Activated naive CD8-positive, alpha-beta T cell treated with anti-CD3 and anti-CD28 coated beads, Interleukin-2, amount 10 ng/mL, durations not matched to agents 7 days and 5 days (primary cell): ENCODE measurements around the gene ISCU. TPM values are rescaled to one million over a fixed set of nuclear protein-coding genes. Genes with fewer than 3 reads are reported as not detected.
A peak's percentile ranks its signal among the peaks of the same experiment; 100 is the strongest.

Source experiments
- ATAC-seq: fragments of 150-1000 bp; cut with Tn5 transposase; one replicate; pipeline ENCODE4 v1.10.0; 2021; ENCODE audit warnings: low read depth, moderate library complexity
- POLR2A ChIA-PET: fragments of 350-600 bp; sonication (Branson Sonifier 250); formaldehyde crosslinking; loops from one replicate; lab custom pipeline; 2021; ENCODE audit warnings: antibody characterized with exemption; lab: Charles Lee
- DNase-seq: peaks from one replicate; pipeline ENCODE4 v3.0.0; 2021
- H3K27ac Mint-ChIP-seq: one replicate; pipeline ENCODE4 v1.8.0; 2022; ENCODE audit warnings: mild to moderate bottlenecking, mixed read lengths
- H3K27me3 Mint-ChIP-seq: one replicate; pipeline ENCODE4 v1.8.0; 2022; ENCODE audit warnings: mild to moderate bottlenecking, moderate library complexity, mixed read lengths
- H3K36me3 Mint-ChIP-seq: one replicate; pipeline ENCODE4 v1.8.0; 2021; ENCODE audit warnings: mild to moderate bottlenecking, mixed read lengths
- H3K4me1 Mint-ChIP-seq: one replicate; pipeline ENCODE4 v1.8.0; 2021; ENCODE audit warnings: mixed read lengths
- H3K4me3 Mint-ChIP-seq: one replicate; pipeline ENCODE4 v1.8.0; 2022; ENCODE audit warnings: mild to moderate bottlenecking, moderate library complexity, mixed read lengths
- H3K9me3 Mint-ChIP-seq: one replicate; pipeline ENCODE4 v1.8.0; 2021; ENCODE audit warnings: mixed read lengths
- total RNA-seq, 2 experiments: library from RNA; stranded (reverse); gene quantifications; one replicate each; pipeline ENCODE4 v1.2.3, GENCODE V29; 2021

ISCU gene
- total RNA-seq, 2 experiments from 2014 or later: 86.8 to 89.6 TPM

- Mint-ChIP-seq H3K4me1 (peaks cover 46% of the 10 kb centered on the region), H3K4me3 (peak overlapping the region; percentile 94), H3K27ac (peak overlapping the region; percentile 15), H3K36me3 (peaks cover 8% of the 10 kb centered on the region), H3K27me3 (no peaks in the 10 kb centered on the region), H3K9me3 (no peaks in the 10 kb centered on the region)
- no peak for DNase-seq
- no peak for ATAC-seq
- POLR2A ChIA-PET: interaction anchor here (1.0 to 6.6 kb wide), 2 partner anchors 9 to 73 kb away, joined by 3 to 146 read pairs; partner anchors contain the start of gene SELPLG
Measured at GRCh38 chr12:108559007-108559655, 3.3 kb upstream of the ISCU start.

GRCh38 chr12:108559748-108560147 is 2.6 kb upstream of the ISCU start:
- H3K36me3 Mint-ChIP-seq: peaks cover 11% of the 10 kb centered on the region
- no peaks in the 10 kb centered on the region for H3K9me3 Mint-ChIP-seq
- peaks cover 47% of the 10 kb centered on the region for H3K4me1 Mint-ChIP-seq
- peak overlapping the region; percentile 94 for H3K4me3 Mint-ChIP-seq
- no peaks in the 10 kb centered on the region for H3K27me3 Mint-ChIP-seq
- POLR2A ChIA-PET: interaction anchor here (6.6 to 12.2 kb wide), 2 partner anchors 60 to 72 kb away, joined by 135 to 146 read pairs; partner anchors contain the start of gene SELPLG
- peak overlapping the region; percentile 98 for H3K27ac Mint-ChIP-seq
- no peak for ATAC-seq
- DNase-seq: no peak

GRCh38 chr12:108560321-108560721 is 2.1 kb upstream of the ISCU start:
- peaks cover 13% of the 10 kb centered on the region for H3K36me3 Mint-ChIP-seq

GRCh38 chr12:108560752-108561719 is 1.4 kb upstream of the ISCU start, which contains the start of gene SART3:
TSS of gene SART3 (minus strand) at chr12:108561173. CDS start at chr12:108561154, 19 bp downstream.
- Mint-ChIP-seq H3K27ac (peak within 1 kb of the TSS; percentile 98), H3K4me1 (peaks cover 46% of the 10 kb centered on the region), H3K27me3 (no peaks in the 10 kb centered on the region), H3K4me3 (peak within 1 kb of the TSS; percentile 94), H3K36me3 (peaks cover 14% of the 10 kb centered on the region), H3K9me3 (no peaks in the 10 kb centered on the region)
- peak; percentile 86 for DNase-seq
- POLR2A ChIA-PET: interaction anchor here (0.9 to 12.2 kb wide), 8 partner anchors 9 to 532 kb away, joined by 3 to 146 read pairs (median 4); partner anchors contain the start of genes ALKBH2, SELPLG and SSH1
- ATAC-seq: peak; percentile 35

More at GRCh38 chr12:108560321-108560721, 2.1 kb upstream of the ISCU start:
- Mint-ChIP-seq H3K4me3 (peak overlapping the region; percentile 94), H3K27me3 (no peaks in the 10 kb centered on the region), H3K9me3 (no peaks in the 10 kb centered on the region), H3K27ac (peak overlapping the region; percentile 98), H3K4me1 (peaks cover 45% of the 10 kb centered on the region)
- no peak for DNase-seq
- POLR2A ChIA-PET: interaction anchor here (1.0 to 12.2 kb wide), 4 partner anchors 59 to 533 kb away, joined by 3 to 146 read pairs (median 70); partner anchors contain the start of genes ALKBH2 and SELPLG
- no peak for ATAC-seq

GRCh38 chr12:108561852-108562347 is 496 bp upstream of the ISCU start:
- ATAC-seq: no peak
- Mint-ChIP-seq H3K27ac (peak overlapping the region; percentile 98), H3K4me3 (peak overlapping the region; percentile 94), H3K27me3 (no peaks in the 10 kb centered on the region), H3K36me3 (peaks cover 14% of the 10 kb centered on the region), H3K4me1 (peaks cover 41% of the 10 kb centered on the region), H3K9me3 (no peaks in the 10 kb centered on the region)
- POLR2A ChIA-PET: interaction anchor here (0.7 to 12.2 kb wide), 8 partner anchors 8 to 295 kb away, joined by 3 to 146 read pairs (median 5); partner anchors contain the start of genes FICD, SELPLG and SSH1
- DNase-seq: no peak

GRCh38 chr12:108563136-108563803 is 874 bp downstream of the ISCU start:
- H3K9me3 Mint-ChIP-seq: no peaks in the 10 kb centered on the region
- peaks cover 20% of the 10 kb centered on the region for H3K36me3 Mint-ChIP-seq
- no peaks in the 10 kb centered on the region for H3K27me3 Mint-ChIP-seq
- peak overlapping the region; percentile 94 for H3K4me3 Mint-ChIP-seq
- H3K27ac Mint-ChIP-seq: peak overlapping the region; percentile 98
- POLR2A ChIA-PET: interaction anchor here (1.3 to 12.2 kb wide), 5 partner anchors 56 to 294 kb away, joined by 4 to 146 read pairs (median 7); partner anchors contain the start of genes SELPLG and SSH1
- DNase-seq (peak; percentile 81), ATAC-seq (peak; percentile 53)
- peaks cover 48% of the 10 kb centered on the region for H3K4me1 Mint-ChIP-seq

GRCh38 chr12:108563804-108564151 is 1.4 kb downstream of the ISCU start:
- POLR2A ChIA-PET: interaction anchor here (6.6 to 12.2 kb wide), 2 partner anchors 56 to 68 kb away, joined by 135 to 146 read pairs; partner anchors contain the start of gene SELPLG
- peak overlapping the region; percentile 94 for H3K4me3 Mint-ChIP-seq
- H3K9me3 Mint-ChIP-seq: no peaks in the 10 kb centered on the region
- peaks cover 22% of the 10 kb centered on the region for H3K36me3 Mint-ChIP-seq
- peak overlapping the region; percentile 98 for H3K27ac Mint-ChIP-seq
- ATAC-seq (no peak), DNase-seq (no peak)
- H3K27me3 Mint-ChIP-seq: no peaks in the 10 kb centered on the region
- H3K4me1 Mint-ChIP-seq: peaks cover 52% of the 10 kb centered on the region

- POLR2A ChIA-PET: interaction anchor here (1.2 to 12.2 kb wide), 3 partner anchors 10 to 67 kb away, joined by 3 to 146 read pairs (median 135); partner anchors contain the start of gene SELPLG
- Mint-ChIP-seq H3K27me3 (no peaks in the 10 kb centered on the region), H3K9me3 (no peaks in the 10 kb centered on the region), H3K27ac (no peak overlapping the region), H3K4me3 (no peak overlapping the region), H3K4me1 (peaks cover 51% of the 10 kb centered on the region), H3K36me3 (peaks cover 24% of the 10 kb centered on the region)
- DNase-seq: no peak
- ATAC-seq: no peak
Measured at GRCh38 chr12:108564724-108565123, 2.3 kb downstream of the ISCU start.

GRCh38 chr12:108565146-108565545 is 2.8 kb downstream of the ISCU start:
- Mint-ChIP-seq H3K4me1 (peaks cover 49% of the 10 kb centered on the region), H3K36me3 (peaks cover 22% of the 10 kb centered on the region), H3K4me3 (no peak overlapping the region), H3K27ac (no peak overlapping the region), H3K27me3 (no peaks in the 10 kb centered on the region), H3K9me3 (no peaks in the 10 kb centered on the region)
- ATAC-seq (no peak), DNase-seq (no peak)
- POLR2A ChIA-PET: interaction anchor here (1.2 to 12.2 kb wide), 3 partner anchors 10 to 67 kb away, joined by 3 to 146 read pairs (median 135); partner anchors contain the start of gene SELPLG

GRCh38 chr12:108565976-108566375 is 3.6 kb downstream of the ISCU start:
- DNase-seq: no peak
- Mint-ChIP-seq H3K4me1 (peaks cover 55% of the 10 kb centered on the region), H3K27ac (peak overlapping the region; percentile 58), H3K9me3 (no peaks in the 10 kb centered on the region), H3K36me3 (peaks cover 23% of the 10 kb centered on the region), H3K27me3 (no peaks in the 10 kb centered on the region), H3K4me3 (no peak overlapping the region)
- POLR2A ChIA-PET: interaction anchor here (4.3 to 12.2 kb wide), 2 partner anchors 54 to 66 kb away, joined by 76 to 135 read pairs; partner anchors contain the start of gene SELPLG
- no peak for ATAC-seq

GRCh38 chr12:108566452-108566851 is 4.1 kb downstream of the ISCU start:
- H3K36me3 Mint-ChIP-seq: peaks cover 23% of the 10 kb centered on the region
- H3K27ac Mint-ChIP-seq: peak overlapping the region; percentile 58
- peaks cover 54% of the 10 kb centered on the region for H3K4me1 Mint-ChIP-seq
- no peak for ATAC-seq
- no peaks in the 10 kb centered on the region for H3K27me3 Mint-ChIP-seq
- H3K4me3 Mint-ChIP-seq: no peak overlapping the region
- POLR2A ChIA-PET: interaction anchor here (1.4 to 12.2 kb wide), 3 partner anchors 10 to 66 kb away, joined by 3 to 135 read pairs (median 76); partner anchors contain the start of gene SELPLG
- DNase-seq: no peak
- no peaks in the 10 kb centered on the region for H3K9me3 Mint-ChIP-seq
